GM12874 (cell line): ENCODE measurements around the gene ALCAM.

Source experiments
- TF ChIP-seq, protein P1 (sequence below): IDR thresholded peaks from 2 replicates; pipeline ENCODE4 v1.5.1; 2011; ENCODE audit warnings: low read depth, mild to moderate bottlenecking, control low read depth, low read length, moderate library complexity; ENCODE audit not compliant: insufficient read depth

Gene ALCAM

DNA sequence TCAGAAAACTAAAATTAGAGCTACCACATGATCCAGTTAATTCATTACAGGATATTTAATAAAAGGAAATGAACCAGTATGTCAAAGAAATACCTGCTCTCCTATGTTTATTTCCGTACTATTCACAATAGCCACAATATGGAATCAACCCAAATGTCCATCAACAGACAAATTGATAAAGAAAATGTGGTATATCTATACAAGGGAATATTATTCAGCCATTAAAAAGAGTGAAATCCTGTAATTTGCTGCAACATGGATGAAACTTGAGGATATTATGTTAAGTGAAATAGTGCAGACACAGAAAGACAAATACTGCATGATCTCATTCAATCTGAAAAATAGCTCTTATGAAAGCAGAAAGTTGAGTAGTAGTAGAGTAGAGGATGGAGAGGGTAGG is 33.7 kb upstream of the ALCAM start:
- TF ChIP-seq, protein P1, sequence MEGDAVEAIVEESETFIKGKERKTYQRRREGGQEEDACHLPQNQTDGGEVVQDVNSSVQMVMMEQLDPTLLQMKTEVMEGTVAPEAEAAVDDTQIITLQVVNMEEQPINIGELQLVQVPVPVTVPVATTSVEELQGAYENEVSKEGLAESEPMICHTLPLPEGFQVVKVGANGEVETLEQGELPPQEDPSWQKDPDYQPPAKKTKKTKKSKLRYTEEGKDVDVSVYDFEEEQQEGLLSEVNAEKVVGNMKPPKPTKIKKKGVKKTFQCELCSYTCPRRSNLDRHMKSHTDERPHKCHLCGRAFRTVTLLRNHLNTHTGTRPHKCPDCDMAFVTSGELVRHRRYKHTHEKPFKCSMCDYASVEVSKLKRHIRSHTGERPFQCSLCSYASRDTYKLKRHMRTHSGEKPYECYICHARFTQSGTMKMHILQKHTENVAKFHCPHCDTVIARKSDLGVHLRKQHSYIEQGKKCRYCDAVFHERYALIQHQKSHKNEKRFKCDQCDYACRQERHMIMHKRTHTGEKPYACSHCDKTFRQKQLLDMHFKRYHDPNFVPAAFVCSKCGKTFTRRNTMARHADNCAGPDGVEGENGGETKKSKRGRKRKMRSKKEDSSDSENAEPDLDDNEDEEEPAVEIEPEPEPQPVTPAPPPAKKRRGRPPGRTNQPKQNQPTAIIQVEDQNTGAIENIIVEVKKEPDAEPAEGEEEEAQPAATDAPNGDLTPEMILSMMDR = no peak

- TF ChIP-seq, protein P1 = no peak
Observed at GRCh38 chr3:105334138-105334882, 32.4 kb upstream of the ALCAM start.

GRCh38 chr3:105339946-105340345 is 26.8 kb upstream of the ALCAM start:
- TF ChIP-seq, protein P1 = no peak

DNA sequence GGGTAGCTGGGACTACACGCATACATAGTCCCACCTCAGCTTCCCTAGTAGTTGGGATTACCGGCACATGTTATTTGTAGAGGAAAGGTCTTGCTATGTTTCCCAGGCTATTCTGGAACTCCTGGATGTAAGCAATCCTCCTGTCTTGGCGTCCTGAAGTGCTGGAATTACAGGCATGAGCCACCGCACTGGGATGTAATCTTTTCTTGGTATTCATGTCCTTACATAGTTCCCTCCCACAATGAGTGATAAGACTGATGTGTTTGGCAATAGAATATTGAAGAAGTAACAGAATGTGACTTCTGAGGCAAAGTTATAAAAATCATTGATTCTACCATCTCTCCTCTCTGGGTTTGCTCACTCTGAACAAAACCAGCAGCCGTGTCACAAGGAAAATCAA is 22.7 kb upstream of the ALCAM start:
- TF ChIP-seq, protein P1 = no peak

GRCh38 chr3:105345156-105345555 is 21.6 kb upstream of the ALCAM start:
- TF ChIP-seq, protein P1 = no peak

GRCh38 chr3:105347625-105348302 is 18.9 kb upstream of the ALCAM start:
- TF ChIP-seq, protein P1 = no peak

GRCh38 chr3:105348307-105348706 is 18.4 kb upstream of the ALCAM start:
- TF ChIP-seq, protein P1 = no peak
